GM21723 (cell line): ENCODE results near the gene KCTD17.
A peak's percentile ranks its signal among the peaks of the same experiment; 100 is the strongest.

Experiments
- ATAC-seq: cut with Tn5 transposase; IDR thresholded peaks from one replicate; pipeline ENCODE4 v1.9.1; 2021; ENCODE audit warnings: mild to moderate bottlenecking, moderate library complexity; ENCODE audit not compliant: unreplicated experiment

Gene KCTD17, protein sequence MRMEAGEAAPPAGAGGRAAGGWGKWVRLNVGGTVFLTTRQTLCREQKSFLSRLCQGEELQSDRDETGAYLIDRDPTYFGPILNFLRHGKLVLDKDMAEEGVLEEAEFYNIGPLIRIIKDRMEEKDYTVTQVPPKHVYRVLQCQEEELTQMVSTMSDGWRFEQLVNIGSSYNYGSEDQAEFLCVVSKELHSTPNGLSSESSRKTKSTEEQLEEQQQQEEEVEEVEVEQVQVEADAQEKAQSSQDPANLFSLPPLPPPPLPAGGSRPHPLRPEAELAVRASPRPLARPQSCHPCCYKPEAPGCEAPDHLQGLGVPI

GRCh38 chr22:37051391-37052385 is at the start of gene KCTD17:
KCTD17 (plus strand) TSS chr22:37051742; CDS start chr22:37051761, 19 bp downstream.
- no peak for ATAC-seq

- ATAC-seq = no peak
Observed at GRCh38 chr22:37001826-37002225, 49.7 kb upstream of the KCTD17 start.

GRCh38 chr22:37002633-37003032 is 48.9 kb upstream of the KCTD17 start:
- no peak for ATAC-seq

GRCh38 chr22:37007651-37008050 is 43.9 kb upstream of the KCTD17 start:
- ATAC-seq = no peak

GRCh38 chr22:37008365-37008764 is 43.2 kb upstream of the KCTD17 start:
- no peak for ATAC-seq

DNA sequence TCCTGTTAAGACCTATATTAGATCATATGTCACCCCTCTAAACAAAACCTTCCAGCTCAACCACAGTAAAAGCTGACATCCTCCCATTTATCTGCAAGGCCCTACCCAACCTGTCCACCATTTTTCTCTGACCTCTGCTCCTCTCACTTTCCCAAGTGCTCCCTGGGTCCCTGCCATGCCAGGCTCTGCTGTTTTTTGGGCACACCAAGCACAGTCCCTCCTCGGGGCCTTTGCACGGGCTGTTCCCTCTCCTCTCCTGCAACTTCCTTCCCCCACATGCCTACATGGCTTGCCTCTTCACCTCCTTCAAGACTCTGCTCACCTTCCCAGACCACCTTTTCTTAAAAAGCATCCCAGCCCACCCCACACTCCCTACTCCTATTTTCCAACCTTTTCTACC is 42.1 kb upstream of the KCTD17 start:
- ATAC-seq = no peak

DNA sequence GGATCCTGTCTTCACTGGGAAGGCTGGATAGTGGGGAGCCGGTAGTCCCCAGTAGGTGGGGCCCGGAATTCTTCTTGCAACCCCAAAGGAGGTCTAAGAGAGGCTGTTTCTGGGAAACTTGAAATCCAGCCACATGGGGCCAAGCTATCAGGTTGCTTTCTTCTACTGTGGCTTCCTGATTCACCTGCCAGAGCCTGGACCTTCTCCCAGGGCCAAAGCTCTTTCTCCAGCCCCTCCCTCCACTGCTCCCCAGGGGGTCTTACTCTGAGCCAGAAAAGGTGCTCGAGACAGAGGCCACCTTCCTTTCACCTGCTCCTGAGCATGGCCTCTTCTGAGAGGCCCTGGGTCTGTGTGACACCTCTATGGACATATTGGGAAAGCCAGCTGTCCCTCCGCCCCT is 41.4 kb upstream of the KCTD17 start:
- ATAC-seq = no peak

DNA sequence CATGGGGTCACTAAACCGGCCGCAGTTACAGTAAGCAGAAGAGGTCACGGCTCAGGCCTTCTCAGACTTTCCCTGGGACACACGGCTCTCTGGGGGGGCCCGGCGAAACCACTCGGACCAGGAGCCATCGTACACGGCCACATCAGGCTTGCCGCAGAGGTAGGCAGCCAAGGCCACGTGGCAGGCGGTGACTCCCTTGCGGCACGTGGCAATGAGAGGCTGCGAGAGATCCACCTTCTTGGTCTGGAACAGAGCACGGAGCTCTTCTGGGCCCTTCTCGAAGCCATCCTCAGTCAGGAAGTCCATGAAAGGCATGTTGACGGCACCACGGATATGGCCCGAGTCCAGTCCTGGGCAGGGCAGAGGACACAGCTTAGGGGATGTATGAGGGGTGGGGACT is 40.6 kb upstream of the KCTD17 start:
- no peak for ATAC-seq

GRCh38 chr22:37011472-37011871 is 40.1 kb upstream of the KCTD17 start:
- no peak for ATAC-seq

DNA sequence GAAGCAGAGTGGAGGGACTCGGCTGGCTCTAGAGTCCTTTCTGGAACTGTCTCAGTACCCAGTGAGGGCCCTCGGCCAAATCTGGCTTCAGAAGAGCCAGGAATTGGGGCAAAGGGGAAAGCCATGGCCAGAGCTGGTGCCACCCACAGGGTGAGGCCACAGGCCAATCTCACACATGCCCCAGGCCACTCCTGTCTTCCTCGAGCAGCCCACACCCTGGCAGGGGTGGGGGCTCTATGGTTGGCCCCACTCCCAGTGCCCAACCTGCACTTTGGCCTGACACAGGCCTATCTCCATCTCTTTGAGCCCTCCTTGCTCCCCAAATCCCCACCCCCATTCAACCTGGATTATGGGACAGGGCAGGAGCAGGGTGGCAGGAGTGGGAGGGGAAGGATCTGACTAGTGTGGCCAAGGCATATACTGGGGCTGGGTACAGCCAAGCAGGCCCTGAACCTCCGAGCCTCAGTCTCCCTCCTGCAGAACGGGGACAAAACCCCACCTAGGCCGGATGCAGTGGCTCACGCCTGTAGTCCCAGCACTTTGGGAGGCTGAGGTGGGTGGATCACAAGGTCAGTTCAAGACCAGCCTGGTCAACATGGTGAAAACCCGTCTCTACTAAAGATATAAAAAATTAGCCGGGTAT is 39.2 kb upstream of the KCTD17 start:
- ATAC-seq = no peak

GRCh38 chr22:37012956-37013355 is 38.6 kb upstream of the KCTD17 start:
- no peak for ATAC-seq

DNA sequence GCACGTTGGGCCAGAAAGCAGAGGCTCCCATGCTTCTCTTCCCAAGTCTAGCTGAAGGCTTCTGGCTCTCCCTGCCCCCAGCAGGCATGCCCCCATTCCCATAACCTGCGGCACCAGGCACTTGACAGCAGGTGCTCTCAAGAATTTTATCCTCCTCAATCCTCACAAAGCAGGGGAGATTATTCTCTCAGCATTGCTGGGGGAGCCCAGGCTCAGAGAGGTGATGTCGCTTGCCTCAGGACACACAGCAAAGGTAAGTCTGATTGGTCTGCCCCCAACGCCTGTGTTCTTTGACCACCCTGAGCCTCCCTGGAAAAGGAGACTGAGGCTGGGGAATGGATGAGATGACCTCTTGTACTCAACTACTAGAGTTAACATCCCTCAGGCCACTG is 37.1 kb upstream of the KCTD17 start:
- no peak for ATAC-seq

DNA sequence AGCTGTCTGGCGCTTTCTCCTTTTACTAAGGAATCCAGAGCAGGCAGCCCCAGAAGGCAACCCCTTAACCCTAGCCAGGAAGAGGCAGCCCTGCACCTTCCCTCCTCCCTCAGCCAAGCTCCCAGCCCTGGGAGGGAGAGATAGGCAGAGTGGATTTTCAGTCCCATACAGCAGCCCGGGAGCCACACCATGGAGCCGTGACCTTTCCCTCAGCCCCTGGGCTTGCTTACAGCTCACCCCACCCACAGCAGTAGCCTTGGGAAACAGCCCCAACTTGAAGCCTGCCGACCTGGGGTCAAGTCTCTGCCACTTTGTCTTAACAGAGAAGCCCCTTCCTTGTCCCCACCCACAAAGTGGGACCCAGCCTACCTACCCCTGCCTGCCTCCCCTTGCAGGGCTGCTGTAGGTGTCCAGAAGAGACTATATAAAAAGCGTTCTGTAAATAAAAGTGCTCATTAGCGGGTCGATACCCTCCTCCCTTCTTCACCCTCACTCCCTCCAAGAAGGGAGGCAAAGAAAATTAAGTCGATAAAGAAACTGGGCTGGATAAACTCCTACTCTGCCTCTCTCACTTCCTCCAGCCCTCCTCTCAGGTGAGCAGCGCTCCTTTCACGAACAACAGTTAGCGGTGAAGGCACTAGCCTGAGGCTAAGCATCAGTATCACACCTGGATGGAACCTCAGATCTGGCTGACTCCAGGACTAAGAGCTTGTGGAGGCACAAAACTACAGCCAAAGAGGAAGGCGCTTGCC is 36.5 kb upstream of the KCTD17 start:
- no peak for ATAC-seq

DNA sequence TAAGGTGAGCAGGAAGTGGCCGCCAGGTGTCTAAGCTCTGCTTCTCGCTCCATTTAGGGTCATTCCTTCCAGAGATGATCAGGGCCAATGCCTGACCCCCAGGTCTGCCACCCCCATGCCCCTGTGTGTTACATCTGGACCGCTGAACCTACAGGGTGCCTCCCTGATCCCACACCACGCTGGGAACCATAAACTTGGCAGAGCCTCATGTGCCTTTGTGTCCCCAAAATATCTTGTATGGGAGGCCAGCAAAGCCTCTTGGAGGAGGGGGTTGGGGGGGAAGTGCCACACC is 36.0 kb upstream of the KCTD17 start:
- no peak for ATAC-seq

DNA sequence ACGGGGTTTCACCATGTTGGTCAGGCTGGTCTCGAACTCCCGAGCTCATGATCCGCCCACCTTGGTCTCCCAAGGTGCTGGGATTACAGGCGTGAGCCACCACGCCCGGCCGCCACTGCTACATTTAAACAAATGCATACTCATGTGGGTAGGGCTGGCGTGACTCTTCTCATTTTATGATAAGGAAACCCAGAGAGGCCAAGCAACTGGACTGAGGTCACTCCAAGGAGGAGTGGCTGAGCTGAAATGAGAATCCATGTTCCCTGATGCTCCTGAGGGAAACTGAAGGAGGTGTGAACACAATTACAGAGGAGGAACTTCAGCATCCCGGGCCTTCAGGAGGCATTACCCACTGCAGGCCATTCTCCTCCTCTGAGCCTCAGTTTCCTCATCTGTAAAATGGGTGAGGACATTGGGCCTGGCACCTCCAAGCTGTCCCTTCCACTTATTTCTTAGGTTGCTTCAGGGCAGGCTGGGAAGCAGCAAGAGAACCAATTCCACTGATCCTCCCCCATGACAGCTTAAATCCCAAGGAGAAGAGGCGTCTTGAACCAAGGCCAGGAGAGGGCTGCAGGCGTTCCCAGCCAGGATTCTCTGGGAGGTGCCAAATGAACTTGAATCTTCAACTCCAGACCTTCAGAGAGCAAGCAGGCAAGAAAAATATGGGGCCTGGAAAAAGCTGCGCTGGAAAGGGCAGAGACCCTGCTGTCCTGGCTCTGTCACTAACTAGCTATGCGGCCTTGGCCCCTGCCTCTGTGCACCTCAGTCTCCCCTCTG is 35.2 kb upstream of the KCTD17 start:
- ATAC-seq = no peak

DNA sequence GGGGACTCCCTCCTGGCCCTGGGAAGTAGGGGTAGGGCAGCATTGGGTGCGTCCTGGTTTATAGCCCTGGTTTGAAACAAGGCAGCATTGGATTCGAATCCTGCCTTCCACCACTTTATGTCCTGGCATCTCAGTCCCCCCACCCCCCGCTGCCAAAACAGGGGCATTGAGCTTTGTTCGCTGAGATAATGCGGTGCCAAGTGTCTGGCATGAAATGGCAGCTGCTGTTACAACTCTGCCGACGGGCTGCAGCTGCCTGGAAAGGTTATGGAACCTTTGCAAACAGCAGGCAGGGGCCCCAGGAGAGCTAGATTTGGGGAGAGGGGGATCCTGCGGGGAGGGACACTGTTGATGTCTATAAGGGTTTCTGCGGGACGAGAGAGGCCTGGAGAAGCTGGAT is 34.2 kb upstream of the KCTD17 start:
- ATAC-seq = no peak

GRCh38 chr22:37018086-37018814 is 33.3 kb upstream of the KCTD17 start:
- no peak for ATAC-seq

GRCh38 chr22:37018815-37019308 is 32.7 kb upstream of the KCTD17 start:
- peak; percentile 23 for ATAC-seq
